Fibroblast of the aortic adventitia (primary cell): Measurements from ENCODE around the gene KDM4C. TPM values are rescaled to one million over a fixed set of nuclear protein-coding genes. Genes with fewer than 3 reads are reported as not detected.

ENCODE experiments used
- DNase-seq: peaks from one replicate; pipeline ENCODE4 v3.0.0-alpha.2; 2010; ENCODE audit warnings: low read depth
- H3K4me3 ChIP-seq: 2 replicates; pipeline ENCODE4 v1.5.1; 2011; ENCODE audit warnings: low read depth, mild to moderate bottlenecking, control low read depth, low read length, moderate library complexity
- CTCF ChIP-seq: IDR thresholded peaks from 2 replicates; pipeline ENCODE4 v1.5.1; 2011; ENCODE audit warnings: mild to moderate bottlenecking, low read length, control low read depth, inconsistent platforms; ENCODE audit not compliant: insufficient read depth
- total RNA-seq: library from RNA; depleted of rRNA; stranded (reverse); fragments of >200 nt; gene quantifications from 2 replicates; pipeline ENCODE4 v1.2.3, GENCODE V29; 2012; ENCODE audit warnings: low replicate concordance

The KDM4C gene
- total RNA-seq, 1 donor: 25.1 TPM

GRCh38 chr9:6923086-6923485, 165.3 kb downstream of the KDM4C start:
- no peak for DNase-seq
- no peak overlapping the region for H3K4me3 ChIP-seq
- no peak for TF ChIP-seq CTCF

- no peak for TF ChIP-seq CTCF
These were observed 166.4 kb downstream of the KDM4C start for GRCh38 chr9:6924149-6924548.

GRCh38 chr9:6924988-6925563, 167.3 kb downstream of the KDM4C start:
- no peak for DNase-seq
- no peak overlapping the region for H3K4me3 ChIP-seq
- no peak for TF ChIP-seq CTCF

More at GRCh38 chr9:6924149-6924548, 166.4 kb downstream of the KDM4C start:
- no peak overlapping the region for H3K4me3 ChIP-seq
- DNase-seq: no peak

- no peak for TF ChIP-seq CTCF
- no peak for DNase-seq
- H3K4me3 ChIP-seq: no peak overlapping the region
These were observed 168.1 kb downstream of the KDM4C start for GRCh38 chr9:6925836-6926235.

- no peak for TF ChIP-seq CTCF
- DNase-seq: no peak
- H3K4me3 ChIP-seq: no peak overlapping the region
These were observed 168.7 kb downstream of the KDM4C start for GRCh38 chr9:6926436-6926835.

- TF ChIP-seq CTCF: no peak
- H3K4me3 ChIP-seq: no peak overlapping the region
- no peak for DNase-seq
These were observed 170.1 kb downstream of the KDM4C start for GRCh38 chr9:6927838-6928237.

- H3K4me3 ChIP-seq: no peak overlapping the region
- DNase-seq: no peak
- no peak for TF ChIP-seq CTCF
These were observed 171.1 kb downstream of the KDM4C start for GRCh38 chr9:6928863-6929262.
